RPMI8226 (cell line): ENCODE data around the gene ADCY1.

Source experiments
- DNase-seq: peaks from one replicate; pipeline ENCODE4 v3.0.0-alpha.2; 2015

ADCY1 gene

DNA sequence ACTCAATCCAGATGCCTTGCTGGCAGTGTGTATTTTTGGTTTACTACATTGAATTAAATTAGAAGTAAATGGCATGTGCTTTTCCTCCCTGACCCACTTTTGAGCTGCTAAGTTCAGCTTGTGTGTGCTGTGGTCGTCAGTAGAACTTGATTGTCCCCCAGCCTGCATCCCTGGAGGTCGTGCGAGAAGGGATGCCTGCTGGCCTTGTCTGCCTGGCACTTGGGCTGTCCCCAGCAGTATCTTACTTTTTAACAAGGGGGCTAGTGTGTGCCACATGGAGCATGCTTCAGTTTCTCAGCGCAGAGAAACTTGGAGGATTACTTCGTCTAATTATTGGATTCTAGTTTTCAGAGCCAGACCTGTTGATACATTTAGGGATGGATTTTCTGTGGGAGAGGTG is 80.2 kb downstream of the ADCY1 start:
- no peak for DNase-seq

DNA sequence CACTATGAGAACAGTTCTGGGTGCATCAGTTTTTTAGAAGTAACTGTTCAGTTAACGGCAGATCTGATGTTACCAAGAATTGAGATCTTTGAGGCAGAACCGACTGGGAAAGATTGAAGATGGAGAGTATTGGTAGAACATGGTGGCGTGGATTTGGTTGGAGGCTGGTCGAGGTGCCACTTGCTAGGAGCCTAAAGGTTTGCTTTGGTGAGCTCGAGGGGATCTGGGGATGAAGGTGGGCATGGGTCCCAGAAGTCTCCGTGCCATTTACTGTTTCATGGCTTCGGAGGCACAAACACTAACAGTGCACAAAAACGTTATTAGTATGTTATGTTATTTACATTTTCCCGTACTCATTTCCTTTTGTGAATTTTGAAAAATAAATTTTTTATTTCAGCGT is 81.4 kb downstream of the ADCY1 start:
- no peak for DNase-seq

- DNase-seq = no peak
Observed at GRCh38 chr7:45656431-45656830, 82.3 kb downstream of the ADCY1 start.

DNA sequence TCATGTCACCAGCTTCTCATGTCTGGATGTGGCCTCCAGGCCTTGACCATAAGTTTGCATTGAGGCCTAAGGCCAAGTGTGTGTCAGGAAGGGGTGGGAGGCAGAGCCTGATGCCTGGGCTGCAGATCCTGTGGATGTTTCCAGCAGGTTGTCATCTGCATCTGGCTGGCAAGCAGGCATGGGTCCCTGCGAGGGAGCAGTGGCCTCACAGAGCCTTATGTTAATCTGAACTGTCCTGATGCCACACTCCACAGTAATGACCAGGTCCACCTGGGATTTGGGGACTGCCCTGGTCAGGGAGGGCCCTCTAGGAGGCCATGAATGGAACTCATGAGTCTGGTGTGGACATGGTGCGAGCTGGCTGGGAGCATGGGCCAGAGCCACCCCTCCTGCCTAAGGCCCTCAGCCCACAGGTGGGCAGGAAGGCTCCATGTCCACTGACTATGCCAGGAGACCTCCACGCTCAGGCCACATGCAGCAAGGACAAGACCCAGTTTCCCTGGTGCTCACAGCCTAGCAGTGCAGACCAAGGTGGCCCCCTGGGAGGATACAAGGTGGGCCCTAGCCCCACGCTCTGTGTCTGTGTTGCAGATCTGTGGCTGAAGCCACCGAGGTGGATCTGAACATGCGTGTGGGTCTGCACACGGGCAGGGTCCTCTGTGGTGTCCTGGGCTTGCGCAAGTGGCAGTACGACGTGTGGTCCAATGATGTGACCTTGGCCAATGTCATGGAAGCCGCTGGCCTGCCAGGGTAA is 83.1 kb downstream of the ADCY1 start:
- DNase-seq = no peak

DNA sequence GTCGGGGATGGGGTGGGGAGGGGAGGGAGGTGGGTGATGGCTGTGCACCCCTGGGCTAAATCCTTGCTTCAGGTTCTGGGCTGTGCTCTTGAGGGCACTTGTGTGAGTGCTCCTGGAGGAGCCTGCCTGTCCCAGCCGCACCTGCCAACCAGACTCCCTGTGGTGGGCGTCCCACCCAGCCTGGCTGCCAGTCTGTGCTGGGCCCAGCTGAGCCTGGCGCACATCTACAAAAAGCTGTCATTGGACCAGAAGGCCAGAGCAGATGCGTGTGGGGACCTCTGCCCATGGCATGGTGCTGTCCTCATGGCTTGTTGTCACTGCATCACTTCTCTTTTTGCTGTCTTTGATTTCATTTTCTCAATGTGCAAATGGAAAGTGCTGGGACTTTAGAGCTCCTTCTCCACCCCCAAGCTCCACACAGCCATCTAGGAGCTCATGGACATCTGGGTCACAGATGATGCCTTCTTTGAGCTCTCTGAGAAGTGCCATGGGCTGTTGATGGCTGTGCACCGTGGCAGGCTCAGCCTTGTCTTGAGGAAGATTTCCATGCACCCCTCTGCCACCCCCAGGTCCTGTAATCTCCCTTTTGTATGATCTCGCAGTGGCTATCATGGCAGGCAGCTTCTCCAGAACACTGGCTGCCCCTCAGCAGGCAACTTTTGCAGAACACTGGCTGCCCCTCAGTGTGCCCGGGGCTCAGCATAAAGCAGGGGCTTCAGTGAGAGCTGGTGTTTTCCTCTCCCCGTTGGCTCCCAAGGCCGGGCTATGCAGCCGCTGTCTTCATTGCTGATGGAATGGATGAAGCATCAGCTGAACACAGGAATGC is 83.9 kb downstream of the ADCY1 start:
- DNase-seq = no peak

DNA sequence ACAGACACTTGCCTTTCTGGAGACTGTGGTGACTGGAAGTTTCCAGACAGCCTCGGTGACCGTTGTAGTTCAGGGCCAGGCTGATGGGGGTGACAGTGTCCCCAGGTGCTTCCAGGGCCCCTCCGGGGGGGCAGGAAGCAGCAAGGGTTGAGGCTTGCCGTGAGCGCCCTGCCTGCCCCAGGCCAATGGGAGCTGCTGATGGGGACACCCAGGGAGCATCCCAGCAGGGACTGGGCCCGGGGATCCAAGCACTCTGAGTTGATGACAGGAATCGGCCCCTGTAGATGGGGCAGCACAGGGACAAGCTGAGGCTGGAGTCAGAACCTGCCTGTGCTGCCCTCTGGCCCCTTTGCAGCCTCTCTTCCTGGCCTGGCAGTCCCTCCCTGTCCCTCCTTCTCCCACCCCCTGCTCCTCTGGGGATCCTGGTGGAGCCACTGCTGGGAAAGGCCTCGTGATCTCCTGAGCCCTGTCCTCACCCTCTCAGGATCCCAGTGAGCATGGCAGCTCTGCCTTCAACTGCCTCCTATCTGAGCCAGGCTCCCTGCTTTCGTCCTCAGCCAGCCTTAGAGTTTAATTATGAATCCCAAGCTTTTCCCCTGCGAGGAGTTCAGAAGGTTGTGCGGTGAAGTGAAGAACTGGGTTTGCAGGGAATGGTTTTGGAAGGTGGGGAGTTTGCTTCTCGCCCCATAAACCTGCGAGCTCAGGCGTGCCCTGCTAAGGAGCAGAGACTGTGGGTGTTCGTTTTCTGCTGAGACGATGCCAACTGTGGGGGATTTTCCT is 84.7 kb downstream of the ADCY1 start:
- no peak for DNase-seq

- DNase-seq = no peak
Observed at GRCh38 chr7:45659496-45660139, 85.5 kb downstream of the ADCY1 start.

DNA sequence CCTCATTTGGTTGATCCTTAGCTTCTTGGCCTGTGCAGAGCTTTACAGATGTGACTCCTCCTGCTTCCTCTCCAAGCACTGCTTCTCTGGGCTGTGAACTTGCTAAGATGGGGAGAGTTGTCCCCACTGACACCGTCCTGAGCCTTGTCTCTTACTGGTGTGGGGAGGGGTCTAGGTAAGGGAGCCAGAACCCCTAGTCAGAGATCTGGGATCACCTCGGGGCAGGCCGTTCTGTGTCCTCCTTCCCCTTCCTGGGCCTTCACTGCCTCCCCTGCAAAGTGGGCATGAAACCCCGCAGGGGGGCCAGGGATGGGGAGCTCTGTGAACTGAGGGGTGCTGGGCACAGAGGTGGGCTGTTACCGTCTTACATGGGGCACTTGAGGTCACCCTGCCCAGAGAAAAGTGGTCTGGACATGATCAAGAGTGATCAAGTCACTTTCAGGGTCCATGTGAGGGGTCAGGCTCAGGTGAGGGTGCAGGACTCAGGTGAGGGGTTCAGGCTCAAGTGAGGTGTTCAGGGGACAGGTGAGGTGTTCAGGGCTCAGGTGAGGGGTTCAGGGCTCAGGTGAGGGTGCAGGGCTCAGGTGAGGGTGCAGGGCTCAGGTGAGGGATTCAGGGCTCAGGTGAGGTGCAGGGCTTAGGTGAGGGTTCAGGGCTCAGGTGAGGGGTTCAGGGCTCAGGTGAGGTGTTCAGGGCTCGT is 86.2 kb downstream of the ADCY1 start:
- no peak for DNase-seq

- no peak for DNase-seq
Observed at GRCh38 chr7:45660901-45661211, 86.7 kb downstream of the ADCY1 start.

DNA sequence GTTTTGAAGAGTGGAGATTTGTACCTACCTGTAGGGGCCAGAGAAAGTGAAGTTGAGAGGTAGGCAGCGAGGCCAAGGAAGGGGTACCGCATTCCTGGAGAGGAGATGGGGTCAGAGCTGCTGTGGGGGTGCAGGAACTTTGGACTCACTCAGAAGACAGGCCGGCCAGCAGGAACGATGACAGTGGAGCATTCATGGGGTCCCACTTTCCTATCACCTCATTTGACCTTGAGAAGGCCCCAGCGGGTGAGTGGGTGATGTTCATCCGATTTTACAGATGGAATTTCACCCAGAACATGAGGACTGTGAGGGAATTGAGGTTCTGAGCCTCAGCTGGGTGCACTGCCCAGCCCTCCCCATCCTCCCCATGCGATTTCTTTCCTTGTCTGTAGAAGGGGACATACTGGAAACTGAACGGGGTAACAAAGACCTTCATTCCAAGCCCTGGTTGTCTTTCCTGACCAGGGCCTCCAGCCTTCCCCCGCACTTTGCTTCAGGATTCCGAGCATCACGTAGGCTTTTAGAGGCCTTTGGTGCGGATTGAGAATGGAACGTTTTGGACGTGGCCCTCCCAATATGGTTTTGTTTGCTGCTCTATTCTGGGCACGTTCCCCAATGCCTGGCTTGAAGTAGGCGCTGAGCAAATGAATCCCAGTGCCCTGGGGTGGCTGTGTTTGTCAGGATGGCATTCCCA is 87.3 kb downstream of the ADCY1 start:
- no peak for DNase-seq

DNA sequence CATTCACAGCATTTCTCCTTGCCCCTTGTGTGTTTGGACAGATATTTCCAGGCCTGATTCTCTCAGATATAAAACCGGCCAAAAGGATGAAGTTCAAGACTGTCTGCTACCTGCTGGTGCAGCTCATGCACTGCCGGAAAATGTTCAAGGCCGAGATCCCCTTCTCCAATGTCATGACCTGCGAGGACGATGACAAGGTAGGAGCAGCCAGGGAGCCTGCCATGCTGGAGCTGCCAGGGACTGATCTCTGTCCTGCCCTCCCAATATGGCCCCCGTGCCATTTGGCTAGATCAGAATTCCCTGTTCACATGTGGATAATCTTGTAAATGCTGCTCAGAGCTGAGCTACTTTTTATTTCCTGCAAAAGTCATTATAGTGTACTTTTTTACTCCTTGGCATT is 87.8 kb downstream of the ADCY1 start:
- DNase-seq = no peak

DNA sequence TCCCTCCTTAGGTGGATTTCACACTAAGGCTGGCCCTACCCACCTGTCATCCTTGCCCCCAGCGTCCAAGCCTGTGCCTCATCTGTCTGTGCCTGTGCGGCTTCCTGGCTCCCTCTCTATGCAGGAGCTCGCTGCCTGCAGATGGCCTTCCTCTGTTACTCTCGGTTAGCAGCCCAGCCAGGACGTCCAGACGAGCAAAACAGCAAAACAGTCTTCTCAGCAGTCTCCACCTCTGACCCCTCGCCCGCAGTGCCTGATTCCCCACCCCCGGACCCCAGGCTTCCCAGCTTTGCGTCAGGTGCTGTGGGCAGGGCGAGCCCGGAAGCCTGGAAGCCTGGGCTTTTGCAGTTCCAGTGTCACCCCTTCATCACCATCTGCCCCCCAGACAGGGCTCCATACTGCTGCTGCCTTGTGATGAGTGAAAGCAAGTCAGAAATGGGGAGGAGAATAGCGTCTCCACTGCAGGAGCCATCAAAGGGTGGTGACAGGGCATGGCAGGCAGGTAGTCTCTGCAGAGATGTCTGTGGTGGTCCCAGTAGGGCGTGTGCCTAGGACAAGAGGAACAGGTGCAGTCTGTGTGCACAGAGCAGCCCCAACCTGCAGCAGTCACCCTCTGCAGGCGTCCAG is 88.5 kb downstream of the ADCY1 start:
- no peak for DNase-seq

DNA sequence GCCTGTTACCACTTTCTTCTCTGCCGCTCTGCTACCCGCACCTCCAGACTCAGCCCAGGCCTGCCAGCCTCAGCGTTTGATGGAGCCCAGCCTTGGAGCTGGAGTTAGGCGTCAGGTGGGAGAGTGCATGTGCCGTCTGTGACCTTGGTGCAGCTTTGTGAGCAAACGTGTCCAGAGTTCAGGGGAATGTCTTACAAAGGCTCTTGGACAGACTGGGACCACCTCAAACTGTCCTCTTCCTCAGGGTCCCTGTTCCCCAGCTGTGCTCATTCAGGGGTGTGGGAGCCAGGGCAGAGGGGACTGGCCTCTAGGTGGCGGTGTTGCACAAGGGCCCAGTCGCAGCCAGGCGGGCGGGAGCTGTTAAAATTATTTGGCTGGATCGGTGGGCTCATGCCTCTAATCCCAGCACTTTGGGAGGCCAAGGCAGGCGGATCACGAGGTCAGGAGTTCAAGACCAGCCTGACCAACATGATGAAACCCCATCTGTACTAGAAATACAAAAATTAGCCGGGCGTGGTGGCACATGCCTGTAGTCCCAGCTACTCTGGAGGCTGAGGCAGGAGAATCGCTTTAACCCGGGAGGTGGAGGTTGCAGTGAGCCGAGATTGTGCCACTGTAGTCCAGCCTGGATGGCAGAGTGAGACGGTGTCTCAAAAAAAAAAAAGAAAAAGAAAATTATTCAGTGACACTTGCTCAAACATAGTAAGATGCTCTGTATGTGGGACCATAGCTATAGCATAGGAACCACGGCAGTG is 89.2 kb downstream of the ADCY1 start:
- DNase-seq = peak; percentile 35

- no peak for DNase-seq
Observed at GRCh38 chr7:45663965-45664633, 89.9 kb downstream of the ADCY1 start.

GRCh38 chr7:45665172-45665571 is 91.0 kb downstream of the ADCY1 start:
- no peak for DNase-seq

DNA sequence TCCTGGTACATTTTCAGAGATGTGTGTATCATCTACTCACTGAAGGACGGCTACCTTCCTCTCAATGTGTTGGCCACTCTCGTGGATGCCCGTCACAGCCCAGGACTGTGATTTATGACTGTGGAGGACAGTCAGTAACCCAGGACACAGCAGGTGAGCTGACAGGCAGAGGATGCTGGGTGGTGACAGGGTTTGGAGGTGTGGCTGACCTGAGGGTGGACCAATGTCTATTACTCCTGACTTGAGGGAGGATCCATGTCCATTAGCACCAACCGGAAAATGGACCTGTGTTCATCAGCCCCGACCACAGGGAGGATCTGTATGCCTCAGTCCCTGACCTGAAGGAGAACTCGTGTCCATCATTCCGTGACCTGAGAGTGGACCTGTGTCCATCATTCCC is 96.1 kb downstream of the ADCY1 start:
- DNase-seq = no peak

DNA sequence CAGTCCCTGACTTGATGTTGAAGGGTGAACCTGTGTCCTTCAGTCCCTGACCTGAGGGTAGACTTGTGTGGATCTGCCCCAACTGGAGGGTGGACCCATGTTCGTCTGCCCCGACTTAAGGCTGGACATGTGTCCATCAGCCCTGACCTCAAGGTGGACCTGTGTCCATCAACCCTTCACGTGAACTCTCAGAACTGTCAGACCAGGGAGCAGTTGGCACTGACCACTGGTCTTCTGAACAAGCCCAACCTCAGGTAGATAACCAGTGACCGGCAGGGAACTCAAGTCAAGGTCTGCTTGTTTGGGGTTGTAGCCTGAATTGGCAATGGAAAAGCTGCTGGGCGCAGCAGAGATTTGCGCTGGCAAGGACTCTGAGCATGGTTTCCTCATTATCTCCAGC is 96.5 kb downstream of the ADCY1 start:
- DNase-seq = no peak

GRCh38 chr7:45677311-45677900 is 103.2 kb downstream of the ADCY1 start:
- DNase-seq = no peak

DNA sequence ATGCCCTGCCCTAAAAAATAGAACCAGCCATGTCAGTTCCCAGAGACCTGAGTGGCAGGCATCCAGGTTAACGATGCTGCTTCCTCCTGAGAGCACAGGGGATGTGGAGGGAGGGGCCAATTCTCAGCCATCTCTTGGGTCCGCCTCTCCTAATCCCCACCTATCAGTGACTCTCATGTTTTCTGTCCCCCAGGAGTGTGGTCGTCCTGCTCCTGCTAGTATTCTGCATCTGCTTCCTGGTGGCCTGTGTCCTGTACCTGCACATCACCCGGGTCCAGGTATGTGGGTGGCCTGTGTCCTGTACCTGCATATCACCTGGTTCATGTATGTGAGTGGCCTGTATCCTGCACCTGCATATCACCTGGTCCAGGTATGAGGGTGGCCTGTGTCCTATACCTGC is 105.3 kb downstream of the ADCY1 start:
- no peak for DNase-seq

- DNase-seq = no peak
Observed at GRCh38 chr7:45680776-45681175, 106.6 kb downstream of the ADCY1 start.
